ENCODE results near the gene RNF222. TPM values are rescaled to one million over a fixed set of nuclear protein-coding genes. Genes with fewer than 3 reads are reported as not detected.

The RNF222 gene
- total and polyA plus RNA-seq, 2 experiments from 2014 or later: not detected

GRCh38 chr17:8392674-8393469, 4.8 kb downstream of the RNF222 start:
- no peaks in the 10 kb centered on the region for H3K79me2 ChIP-seq (ENCODE audit: insufficient read depth)
- no peak for DNase-seq
- WGBS, 2 experiments (ENCODE audit: low coverage in 1 of 2, low lambda C conversion rate in 2 of 2, missing lambda C conversion rate in 2 of 2): 85 to 87% methylated on average over 36 to 46 of the region's 46 CpGs
- H3K27ac ChIP-seq: no peak overlapping the region
- TF ChIP-seq EZH2phosphoT487 (IDR thresholded peaks at IDR 0.05; ENCODE audit: insufficient read depth, low read depth) (no peak), EZH2 (IDR thresholded peaks at IDR 0.05; ENCODE audit: insufficient read depth, poor library complexity, severe bottlenecking) (no peak)
- no peaks in the 10 kb centered on the region for H3F3A ChIP-seq (ENCODE audit: insufficient read depth)
- peaks cover 13% of the 10 kb centered on the region; the same call in 1 of the 2 replicates for H3K27me3 ChIP-seq (replicated peaks; ENCODE audit: insufficient read depth)
- H3K9me2 ChIP-seq (ENCODE audit: insufficient read depth): no peaks in the 10 kb centered on the region
- H3K9ac ChIP-seq: no peak overlapping the region
- no peaks in the 10 kb centered on the region for H3K9me3 ChIP-seq (ENCODE audit: low read depth)
- peaks cover 9% of the 10 kb centered on the region for H3K4me1 ChIP-seq (ENCODE audit: insufficient read depth)
- in situ Hi-C loops (cut with MboI): no loop called here
- no peaks in the 10 kb centered on the region for H3K36me3 ChIP-seq (ENCODE audit: low read depth)
- H3K4me2 ChIP-seq (ENCODE audit: unreplicated experiment): no peak overlapping the region
- no peaks in the 10 kb centered on the region for H4K20me1 ChIP-seq (ENCODE audit: insufficient read depth)
- H2AFZ ChIP-seq: no peak overlapping the region
- H3K4me3 ChIP-seq: no peak overlapping the region

- H3K9me2 ChIP-seq (ENCODE audit: insufficient read depth): no peaks in the 10 kb centered on the region
- in situ Hi-C loops (cut with MboI): no loop called here
- H4K20me1 ChIP-seq (ENCODE audit: insufficient read depth): no peaks in the 10 kb centered on the region
- no peak overlapping the region for H3K9ac ChIP-seq
- no peaks in the 10 kb centered on the region for H3K79me2 ChIP-seq (ENCODE audit: insufficient read depth)
- DNase-seq: no peak
- H3F3A ChIP-seq (ENCODE audit: insufficient read depth): no peaks in the 10 kb centered on the region
- H3K27me3 ChIP-seq (replicated peaks; ENCODE audit: insufficient read depth): peaks cover 13% of the 10 kb centered on the region; the same call in 1 of the 2 replicates
- no peak for TF ChIP-seq EZH2phosphoT487 (IDR thresholded peaks at IDR 0.05; ENCODE audit: insufficient read depth, low read depth)
- H3K4me2 ChIP-seq (ENCODE audit: unreplicated experiment): no peak overlapping the region
- H3K36me3 ChIP-seq (ENCODE audit: low read depth): no peaks in the 10 kb centered on the region
- H3K9me3 ChIP-seq (ENCODE audit: low read depth): no peaks in the 10 kb centered on the region
- H3K4me1 ChIP-seq (ENCODE audit: insufficient read depth): peaks cover 9% of the 10 kb centered on the region
- H3K4me3 ChIP-seq: no peak overlapping the region
- H3K27ac ChIP-seq: no peak overlapping the region
- 69 to 71% methylated on average over 13 to 18 of the region's 18 CpGs for WGBS, 2 experiments (ENCODE audit: low coverage in 1 of 2, low lambda C conversion rate in 2 of 2, missing lambda C conversion rate in 2 of 2)
- no peak overlapping the region for H2AFZ ChIP-seq
Measured at GRCh38 chr17:8392274-8392673, 5.4 kb downstream of the RNF222 start.

GRCh38 chr17:8391711-8392110, 5.9 kb downstream of the RNF222 start:
- Histone ChIP-seq H3K4me1 (ENCODE audit: insufficient read depth) (peaks cover 9% of the 10 kb centered on the region), H4K20me1 (ENCODE audit: insufficient read depth) (no peaks in the 10 kb centered on the region), H3K27me3 (replicated peaks; ENCODE audit: insufficient read depth) (peaks cover 13% of the 10 kb centered on the region; the same call in 1 of the 2 replicates), H3K9me3 (ENCODE audit: low read depth) (no peaks in the 10 kb centered on the region), H3K4me3 (no peak overlapping the region), H3K9ac (no peak overlapping the region), H3K4me2 (ENCODE audit: unreplicated experiment) (no peak overlapping the region), H3K79me2 (ENCODE audit: insufficient read depth) (no peaks in the 10 kb centered on the region), H3K36me3 (ENCODE audit: low read depth) (no peaks in the 10 kb centered on the region), H3K9me2 (ENCODE audit: insufficient read depth) (no peaks in the 10 kb centered on the region), H2AFZ (no peak overlapping the region), H3K27ac (no peak overlapping the region), H3F3A (ENCODE audit: insufficient read depth) (no peaks in the 10 kb centered on the region)
- in situ Hi-C loops (cut with MboI): no loop called here
- 15 to 19% methylated on average over 9 of the region's 9 CpGs for WGBS, 2 experiments (ENCODE audit: low coverage in 1 of 2, low lambda C conversion rate in 2 of 2, missing lambda C conversion rate in 2 of 2)
- TF ChIP-seq EZH2phosphoT487 (IDR thresholded peaks at IDR 0.05; ENCODE audit: insufficient read depth, low read depth): no peak
- TF ChIP-seq EZH2 (IDR thresholded peaks at IDR 0.05; ENCODE audit: insufficient read depth, poor library complexity, severe bottlenecking): no peak
- DNase-seq: peak; percentile 56

GRCh38 chr17:8387914-8388651, 9.5 kb downstream of the RNF222 start:
- Histone ChIP-seq H3K9me2 (ENCODE audit: insufficient read depth) (no peaks in the 10 kb centered on the region), H3K4me1 (ENCODE audit: insufficient read depth) (peaks cover 25% of the 10 kb centered on the region), H3K27me3 (replicated peaks; ENCODE audit: insufficient read depth) (no peaks in the 10 kb centered on the region), H3K4me3 (no peak overlapping the region), H3F3A (ENCODE audit: insufficient read depth) (peaks cover 9% of the 10 kb centered on the region), H3K27ac (no peak overlapping the region), H3K4me2 (ENCODE audit: unreplicated experiment) (no peak overlapping the region), H3K9ac (no peak overlapping the region), H3K9me3 (ENCODE audit: low read depth) (no peaks in the 10 kb centered on the region), H4K20me1 (ENCODE audit: insufficient read depth) (no peaks in the 10 kb centered on the region), H3K36me3 (ENCODE audit: low read depth) (no peaks in the 10 kb centered on the region), H3K79me2 (ENCODE audit: insufficient read depth) (no peaks in the 10 kb centered on the region), H2AFZ (no peak overlapping the region)
- 96 to 98% methylated on average over 7 of the region's 7 CpGs for WGBS, 2 experiments (ENCODE audit: low coverage in 1 of 2, low lambda C conversion rate in 2 of 2, missing lambda C conversion rate in 2 of 2)
- no peak for DNase-seq
- in situ Hi-C loops (cut with MboI): no loop called here
- TF ChIP-seq EZH2 (IDR thresholded peaks at IDR 0.05; ENCODE audit: insufficient read depth, poor library complexity, severe bottlenecking) (no peak), EZH2phosphoT487 (IDR thresholded peaks at IDR 0.05; ENCODE audit: insufficient read depth, low read depth) (no peak)
